GM13977 (cell line): ENCODE data around the gene SKAP1.
A peak's percentile ranks its signal among the peaks of the same experiment; 100 is the strongest.

Experiments used
- DNase-seq: peaks from one replicate; pipeline ENCODE4 v3.0.0; 2012; ENCODE audit warnings: low spot score
- CTCF ChIP-seq: IDR thresholded peaks from 2 replicates; pipeline ENCODE4 v1.5.1; 2012; ENCODE audit warnings: mild to moderate bottlenecking, control low read depth; ENCODE audit not compliant: insufficient read depth; ENCODE audit errors: extremely low read depth, missing control alignments
- in situ Hi-C: fragments of 300-500 bp; cut with MboI; formaldehyde crosslinking; loops from one replicate; pipeline ENCODE4 v1.12.0; 2022; ENCODE audit warnings: low sequenced_read_pairs, low pct_unique_long_range_greater_than_20kb, mixed read lengths, inconsistent platforms; ENCODE audit not compliant: unreplicated experiment

SKAP1 gene

GRCh38 chr17:48159232-48159631 lies 270.8 kb downstream of the SKAP1 start:
- DNase-seq: no peak
- in situ Hi-C loops: no loop called here
- TF ChIP-seq CTCF: no peak

GRCh38 chr17:48155889-48156611 lies 274.0 kb downstream of the SKAP1 start:
- no peak for TF ChIP-seq CTCF
- in situ Hi-C loops: no loop called here
- no peak for DNase-seq

GRCh38 chr17:48153691-48154358 lies 276.2 kb downstream of the SKAP1 start:
- DNase-seq: no peak
- peak; percentile 40 for TF ChIP-seq CTCF
- in situ Hi-C loops: no loop called here

- in situ Hi-C loops: no loop called here
- DNase-seq: no peak
- no peak for TF ChIP-seq CTCF
Measured at GRCh38 chr17:48152289-48152688, 277.7 kb downstream of the SKAP1 start.

- in situ Hi-C loops: no loop called here
- DNase-seq: no peak
- no peak for TF ChIP-seq CTCF
Measured at GRCh38 chr17:48151220-48151619, 278.8 kb downstream of the SKAP1 start.

GRCh38 chr17:48150597-48151001 lies 279.4 kb downstream of the SKAP1 start:
- in situ Hi-C loops: no loop called here
- DNase-seq: no peak
- no peak for TF ChIP-seq CTCF
